Activated CD4-positive, alpha-beta T cell treated with anti-CD3 and anti-CD28 coated beads, Interleukin-2, amount 50 U/mL, for 1 hour (primary cell): Measurements from ENCODE around the gene ZNF839.
A peak's percentile ranks its signal among the peaks of the same experiment; 100 is the strongest.
"Not testable (repeated sequence)": the region's sequence is repeated elsewhere in the genome, so short reads cannot be mapped to it uniquely, and the experiment has no call there.

ENCODE experiments used
- DNase-seq: peaks from one replicate; pipeline ENCODE4 v3.0.0-alpha.2; 2020

ZNF839 gene

GRCh38 chr14:102319351-102320032 is at the start of gene ZNF839:
Gene ZNF839 (plus strand): TSS chr14:102319746. CDS start chr14:102319766, 20 bp downstream.
- peak; percentile 94 for DNase-seq

- no peak for DNase-seq
Measured at GRCh38 chr14:102272392-102272791, 47.2 kb upstream of the ZNF839 start.

- DNase-seq, result no peak
Measured at GRCh38 chr14:102275866-102276265, 43.7 kb upstream of the ZNF839 start.

- DNase-seq, result no peak
Measured at GRCh38 chr14:102277874-102278630, 41.5 kb upstream of the ZNF839 start.

GRCh38 chr14:102278631-102278935 is 41.0 kb upstream of the ZNF839 start:
- no peak for DNase-seq

- no peak for DNase-seq
Measured at GRCh38 chr14:102279282-102279681, 40.3 kb upstream of the ZNF839 start.

GRCh38 chr14:102279688-102280348 is 39.7 kb upstream of the ZNF839 start:
- no peak for DNase-seq

- DNase-seq, result no peak
Measured at GRCh38 chr14:102280376-102280962, 39.1 kb upstream of the ZNF839 start.

GRCh38 chr14:102282751-102283465 is 36.6 kb upstream of the ZNF839 start:
- no peak for DNase-seq

- DNase-seq, result no peak
Measured at GRCh38 chr14:102283631-102284129, 35.9 kb upstream of the ZNF839 start.

GRCh38 chr14:102285106-102285505 is 34.4 kb upstream of the ZNF839 start:
- no peak for DNase-seq

- no peak for DNase-seq
Measured at GRCh38 chr14:102288139-102288538, 31.4 kb upstream of the ZNF839 start.

GRCh38 chr14:102292441-102292840 is 27.1 kb upstream of the ZNF839 start:
- no peak for DNase-seq

- no peak for DNase-seq
Measured at GRCh38 chr14:102293781-102294180, 25.8 kb upstream of the ZNF839 start.

GRCh38 chr14:102295270-102295669 is 24.3 kb upstream of the ZNF839 start:
- no peak for DNase-seq

- DNase-seq, result no peak
Measured at GRCh38 chr14:102297436-102298170, 21.9 kb upstream of the ZNF839 start.

- not testable (repeated sequence) for DNase-seq
Measured at GRCh38 chr14:102298303-102299070, 21.1 kb upstream of the ZNF839 start.

GRCh38 chr14:102303664-102304063 is 15.9 kb upstream of the ZNF839 start:
- DNase-seq, result no peak

- DNase-seq, result peak; percentile 95
Measured at GRCh38 chr14:102304611-102305506, 14.7 kb upstream of the ZNF839 start, which contains the start of gene MOK. Gene MOK (minus strand): TSS chr14:102305164. CDS start chr14:102304968, 196 bp downstream.
